Measurements from ENCODE around the gene GOLT1A. TPM values are rescaled to one million over a fixed set of nuclear protein-coding genes. Genes with fewer than 3 reads are reported as not detected.
A peak's percentile ranks its signal among the peaks of the same experiment; 100 is the strongest.

Gene GOLT1A
- total RNA-seq, 1 donor from 2014 or later = not detected

DNA sequence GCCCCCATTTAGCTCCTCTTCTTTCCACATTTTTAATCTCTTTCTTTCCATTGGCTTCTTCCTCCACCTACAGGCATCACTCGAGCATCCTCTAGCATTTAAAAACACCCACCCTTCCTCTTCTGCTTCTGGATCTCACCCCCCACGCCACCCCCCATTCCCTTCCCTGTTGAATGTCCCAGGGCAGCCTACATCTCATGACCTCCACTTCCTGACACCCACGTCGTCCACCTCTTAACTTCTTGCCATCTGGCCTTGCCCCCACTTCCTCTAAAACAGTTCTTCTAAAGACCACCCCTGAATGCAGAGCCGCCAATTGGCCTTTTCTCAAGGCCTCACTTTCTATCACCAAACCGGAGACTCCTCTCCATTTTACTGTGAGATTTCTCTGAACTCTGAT is 55.8 kb downstream of the GOLT1A start:
- Mint-ChIP-seq H3K4me1 (peaks cover 6% of the 10 kb centered on the region), H3K36me3 (ENCODE audit: low read depth) (no peaks in the 10 kb centered on the region), H3K4me3 (no peak overlapping the region), H3K27ac (ENCODE audit: unreplicated experiment) (peak overlapping the region; percentile 51), H3K9me3 (no peaks in the 10 kb centered on the region), H3K27me3 (ENCODE audit: low read depth) (peaks cover 26% of the 10 kb centered on the region)
- TF ChIP-seq, protein P1, sequence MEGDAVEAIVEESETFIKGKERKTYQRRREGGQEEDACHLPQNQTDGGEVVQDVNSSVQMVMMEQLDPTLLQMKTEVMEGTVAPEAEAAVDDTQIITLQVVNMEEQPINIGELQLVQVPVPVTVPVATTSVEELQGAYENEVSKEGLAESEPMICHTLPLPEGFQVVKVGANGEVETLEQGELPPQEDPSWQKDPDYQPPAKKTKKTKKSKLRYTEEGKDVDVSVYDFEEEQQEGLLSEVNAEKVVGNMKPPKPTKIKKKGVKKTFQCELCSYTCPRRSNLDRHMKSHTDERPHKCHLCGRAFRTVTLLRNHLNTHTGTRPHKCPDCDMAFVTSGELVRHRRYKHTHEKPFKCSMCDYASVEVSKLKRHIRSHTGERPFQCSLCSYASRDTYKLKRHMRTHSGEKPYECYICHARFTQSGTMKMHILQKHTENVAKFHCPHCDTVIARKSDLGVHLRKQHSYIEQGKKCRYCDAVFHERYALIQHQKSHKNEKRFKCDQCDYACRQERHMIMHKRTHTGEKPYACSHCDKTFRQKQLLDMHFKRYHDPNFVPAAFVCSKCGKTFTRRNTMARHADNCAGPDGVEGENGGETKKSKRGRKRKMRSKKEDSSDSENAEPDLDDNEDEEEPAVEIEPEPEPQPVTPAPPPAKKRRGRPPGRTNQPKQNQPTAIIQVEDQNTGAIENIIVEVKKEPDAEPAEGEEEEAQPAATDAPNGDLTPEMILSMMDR (conservative IDR thresholded peaks at IDR 0.05) = no peak
- no peak for DNase-seq (ENCODE audit: low read depth, low spot score)

DNA sequence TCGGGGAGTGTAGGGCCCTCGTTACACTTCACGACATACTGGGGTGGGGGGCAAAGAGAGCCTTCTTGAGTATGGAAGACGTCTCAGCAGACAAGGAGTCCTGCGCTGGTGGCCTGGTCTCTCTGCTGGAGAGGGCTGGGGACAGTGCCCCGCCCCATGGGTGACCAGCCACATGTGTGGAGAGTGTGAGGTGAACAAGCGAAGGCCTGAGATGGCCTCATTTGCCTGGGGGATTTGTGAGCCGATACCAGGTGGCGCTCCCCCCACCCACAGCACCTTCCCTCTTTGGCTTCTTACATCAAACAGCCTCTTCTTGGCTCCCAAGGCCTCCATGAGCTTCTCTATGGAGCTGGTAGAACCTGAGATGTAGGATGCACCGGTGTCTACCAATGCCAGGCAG is 57.9 kb downstream of the GOLT1A start:
- no peak for DNase-seq (ENCODE audit: low read depth, low spot score)
- Mint-ChIP-seq H3K36me3 (ENCODE audit: low read depth) (no peaks in the 10 kb centered on the region), H3K27ac (ENCODE audit: unreplicated experiment) (no peak overlapping the region), H3K27me3 (ENCODE audit: low read depth) (peaks cover 19% of the 10 kb centered on the region), H3K4me1 (peaks cover 6% of the 10 kb centered on the region), H3K9me3 (no peaks in the 10 kb centered on the region), H3K4me3 (no peak overlapping the region)
- TF ChIP-seq, protein P1 (conservative IDR thresholded peaks at IDR 0.05) = no peak

DNA sequence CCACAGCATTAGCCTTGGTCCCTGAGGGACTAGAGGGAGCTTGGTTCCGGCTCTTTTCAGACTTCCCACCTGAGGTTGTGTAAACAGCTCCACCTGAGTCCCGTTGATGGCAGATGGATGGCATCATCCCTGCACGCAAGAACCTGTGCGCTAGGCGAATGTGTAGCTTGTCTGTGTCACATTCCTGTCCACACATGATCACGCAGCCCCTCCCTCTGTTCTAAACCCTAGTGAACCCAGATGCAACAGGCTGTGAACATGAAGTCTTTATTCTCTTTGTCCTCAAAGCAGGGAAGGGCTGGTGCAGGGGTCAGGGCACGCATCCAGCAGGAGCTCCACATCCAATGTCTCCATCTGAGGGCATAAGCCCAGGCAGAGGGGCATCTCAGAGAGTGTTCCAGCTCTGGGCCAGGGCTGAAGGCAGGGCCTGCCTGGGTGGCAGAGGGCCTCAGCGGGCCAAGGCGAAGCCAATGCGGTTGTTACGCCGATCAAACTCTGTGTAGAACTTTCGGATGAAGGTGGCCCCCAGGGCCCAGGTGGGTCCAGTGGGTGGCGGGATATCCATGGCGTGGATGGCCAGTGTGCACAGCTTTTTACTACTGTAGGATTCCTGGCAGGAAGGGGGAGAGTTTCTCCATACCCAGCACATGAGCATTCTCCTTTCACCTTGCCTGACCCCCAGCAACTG is 59.1 kb downstream of the GOLT1A start:
- Mint-ChIP-seq H3K27me3 (ENCODE audit: low read depth) (peaks cover 22% of the 10 kb centered on the region), H3K9me3 (no peaks in the 10 kb centered on the region), H3K36me3 (ENCODE audit: low read depth) (no peaks in the 10 kb centered on the region), H3K27ac (ENCODE audit: unreplicated experiment) (no peak overlapping the region), H3K4me3 (peak overlapping the region; percentile 81), H3K4me1 (peaks cover 6% of the 10 kb centered on the region)
- TF ChIP-seq, protein P1 (conservative IDR thresholded peaks at IDR 0.05) = no peak
- DNase-seq (ENCODE audit: low read depth, low spot score) = no peak

DNA sequence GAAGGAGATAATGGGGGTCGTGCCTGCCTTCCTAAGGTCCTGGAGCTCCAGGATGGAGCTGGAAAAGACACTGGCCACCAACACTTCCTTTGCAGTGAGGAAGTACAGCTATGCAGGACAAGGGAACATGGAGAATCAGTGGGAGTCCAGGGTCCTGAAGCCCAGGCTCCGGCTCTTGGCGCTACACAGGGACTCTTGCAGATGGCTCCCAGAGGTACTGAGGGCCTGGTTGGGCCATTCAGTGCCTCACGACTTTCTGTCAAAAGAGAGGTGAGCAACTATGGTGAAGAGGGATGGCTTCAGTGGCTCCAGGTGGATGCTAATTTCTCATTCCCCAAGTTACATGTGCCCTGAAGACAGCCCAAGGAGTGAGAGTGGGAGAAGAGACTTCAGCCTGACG is 60.1 kb downstream of the GOLT1A start:
- Mint-ChIP-seq H3K36me3 (ENCODE audit: low read depth) (no peaks in the 10 kb centered on the region), H3K9me3 (no peaks in the 10 kb centered on the region), H3K4me1 (peaks cover 6% of the 10 kb centered on the region), H3K4me3 (peak overlapping the region; percentile 25), H3K27me3 (ENCODE audit: low read depth) (peaks cover 20% of the 10 kb centered on the region), H3K27ac (ENCODE audit: unreplicated experiment) (no peak overlapping the region)
- no peak for DNase-seq (ENCODE audit: low read depth, low spot score)
- TF ChIP-seq, protein P1 (conservative IDR thresholded peaks at IDR 0.05) = no peak

DNA sequence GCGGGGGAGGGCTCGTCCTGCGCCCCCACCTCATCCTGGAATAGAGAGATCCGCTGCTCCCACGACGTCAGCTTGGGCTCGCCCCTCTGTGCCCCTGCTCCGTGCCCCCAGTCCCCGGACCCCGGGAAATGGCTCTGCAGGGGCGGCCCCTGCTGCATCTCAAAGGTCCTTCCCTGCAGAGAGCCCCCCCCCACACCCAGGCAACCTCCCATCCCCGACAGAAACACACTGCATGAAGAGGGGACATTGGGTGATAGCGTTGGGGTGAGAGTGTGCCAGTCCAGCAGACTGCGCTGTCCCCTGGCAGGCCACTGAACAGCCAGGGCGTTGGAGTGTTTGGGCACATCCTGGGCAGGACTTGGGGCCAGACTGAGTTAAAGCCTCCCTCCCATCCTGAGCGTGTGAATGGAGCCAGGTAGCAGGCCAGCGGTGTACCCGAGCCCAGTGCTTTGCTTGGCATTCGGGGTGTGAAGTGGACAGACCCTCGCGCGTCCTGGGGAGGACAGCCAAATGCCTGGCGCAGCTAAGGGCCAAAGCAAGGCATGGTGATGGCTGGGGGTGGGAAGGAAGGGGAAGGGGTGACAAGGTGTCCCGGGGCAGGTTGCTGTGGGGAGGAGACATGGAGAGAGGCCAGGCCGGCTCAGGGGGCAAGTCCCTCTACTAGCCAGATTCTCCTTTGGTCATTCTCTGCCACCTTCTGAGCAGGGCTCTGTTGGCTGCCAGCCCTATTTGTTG is 61.3 kb downstream of the GOLT1A start:
- no peaks in the 10 kb centered on the region for H3K9me3 Mint-ChIP-seq
- H3K27me3 Mint-ChIP-seq (ENCODE audit: low read depth) = peaks cover 17% of the 10 kb centered on the region
- no peaks in the 10 kb centered on the region for H3K36me3 Mint-ChIP-seq (ENCODE audit: low read depth)
- H3K27ac Mint-ChIP-seq (ENCODE audit: unreplicated experiment) = no peak overlapping the region
- peaks cover 12% of the 10 kb centered on the region for H3K4me1 Mint-ChIP-seq
- TF ChIP-seq, protein P1 (conservative IDR thresholded peaks at IDR 0.05) = no peak
- H3K4me3 Mint-ChIP-seq = peak overlapping the region; percentile 86
- no peak for DNase-seq (ENCODE audit: low read depth, low spot score)
